Stimulated activated CD8-positive, alpha-beta memory T cell treated with anti-CD3 and anti-CD28 coated beads, Interleukin-2, amount 100 ng/mL, for 48 hours (primary cell): Measurements from ENCODE around the gene KIRREL3.

Experiments
- DNase-seq, 2 donors: peaks; one replicate each; pipeline ENCODE4 v3.0.0-alpha.2; 2020; ENCODE audit warnings: low read depth in 2 of 2

The KIRREL3 gene

GRCh38 chr11:126915430-126915829, 85.1 kb downstream of the KIRREL3 start:
- no peak for DNase-seq

- DNase-seq = no peak
These were observed 85.6 kb downstream of the KIRREL3 start for GRCh38 chr11:126914941-126915340.

GRCh38 chr11:126914166-126914565, 86.4 kb downstream of the KIRREL3 start:
- no peak for DNase-seq

- DNase-seq = no peak
These were observed 96.0 kb downstream of the KIRREL3 start for GRCh38 chr11:126904520-126904919.

- DNase-seq = no peak
These were observed 98.8 kb downstream of the KIRREL3 start for GRCh38 chr11:126901783-126902182.

- no peak for DNase-seq
These were observed 100.4 kb downstream of the KIRREL3 start for GRCh38 chr11:126899961-126900748.

GRCh38 chr11:126898802-126899201, 101.8 kb downstream of the KIRREL3 start:
- DNase-seq = no peak

GRCh38 chr11:126897430-126897829, 103.1 kb downstream of the KIRREL3 start:
- DNase-seq = no peak

GRCh38 chr11:126896025-126896424, 104.5 kb downstream of the KIRREL3 start:
- DNase-seq = no peak

- no peak for DNase-seq
These were observed 106.8 kb downstream of the KIRREL3 start for GRCh38 chr11:126893796-126894195.

GRCh38 chr11:126892756-126893155, 107.8 kb downstream of the KIRREL3 start:
- no peak for DNase-seq

GRCh38 chr11:126891556-126892217, 108.9 kb downstream of the KIRREL3 start:
- DNase-seq = no peak

- DNase-seq = no peak
These were observed 110.0 kb downstream of the KIRREL3 start for GRCh38 chr11:126890561-126890960.

GRCh38 chr11:126888115-126888712, 112.4 kb downstream of the KIRREL3 start:
- no peak for DNase-seq

GRCh38 chr11:126886636-126887035, 113.9 kb downstream of the KIRREL3 start:
- DNase-seq = no peak

- DNase-seq = no peak
These were observed 114.5 kb downstream of the KIRREL3 start for GRCh38 chr11:126886085-126886484.

- DNase-seq = no peak
These were observed 116.0 kb downstream of the KIRREL3 start for GRCh38 chr11:126884594-126884993.

GRCh38 chr11:126884192-126884591, 116.4 kb downstream of the KIRREL3 start:
- no peak for DNase-seq

GRCh38 chr11:126880872-126881271, 119.7 kb downstream of the KIRREL3 start:
- no peak for DNase-seq

- no peak for DNase-seq
These were observed 121.1 kb downstream of the KIRREL3 start for GRCh38 chr11:126879516-126879915.

GRCh38 chr11:126878913-126879482, 121.6 kb downstream of the KIRREL3 start:
- no peak for DNase-seq

GRCh38 chr11:126874831-126875230, 125.7 kb downstream of the KIRREL3 start:
- no peak for DNase-seq

GRCh38 chr11:126874276-126874675, 126.3 kb downstream of the KIRREL3 start:
- DNase-seq = no peak
